Fibroblast of the aortic adventitia (primary cell): Measurements from ENCODE around the gene SLC34A2. TPM values are rescaled to one million over a fixed set of nuclear protein-coding genes. Genes with fewer than 3 reads are reported as not detected.

Source experiments
- DNase-seq: peaks from one replicate; pipeline ENCODE4 v3.0.0-alpha.2; 2010; ENCODE audit warnings: low read depth
- H3K4me3 ChIP-seq: 2 replicates; pipeline ENCODE4 v1.5.1; 2011; ENCODE audit warnings: low read depth, mild to moderate bottlenecking, control low read depth, low read length, moderate library complexity
- CTCF ChIP-seq: IDR thresholded peaks from 2 replicates; pipeline ENCODE4 v1.5.1; 2011; ENCODE audit warnings: mild to moderate bottlenecking, low read length, control low read depth, inconsistent platforms; ENCODE audit not compliant: insufficient read depth
- total RNA-seq: library from RNA; depleted of rRNA; stranded (reverse); fragments of >200 nt; gene quantifications from 2 replicates; pipeline ENCODE4 v1.2.3, GENCODE V29; 2012; ENCODE audit warnings: low replicate concordance

Gene SLC34A2
- total RNA-seq, 1 donor, result not detected

GRCh38 chr4:25710637-25711036 lies 55.0 kb downstream of the SLC34A2 start:
- no peak overlapping the region for H3K4me3 ChIP-seq
- DNase-seq, result no peak
- TF ChIP-seq CTCF, result no peak

GRCh38 chr4:25712611-25713010 lies 57.0 kb downstream of the SLC34A2 start:
- DNase-seq, result no peak
- no peak for TF ChIP-seq CTCF
- no peak overlapping the region for H3K4me3 ChIP-seq

GRCh38 chr4:25713812-25714211 lies 58.2 kb downstream of the SLC34A2 start:
- no peak for TF ChIP-seq CTCF
- DNase-seq, result no peak

GRCh38 chr4:25722964-25723363 lies 67.3 kb downstream of the SLC34A2 start:
- H3K4me3 ChIP-seq, result no peak overlapping the region
- DNase-seq, result no peak
- no peak for TF ChIP-seq CTCF

More at GRCh38 chr4:25713812-25714211, 58.2 kb downstream of the SLC34A2 start:
- no peak overlapping the region for H3K4me3 ChIP-seq

GRCh38 chr4:25723409-25723808 lies 67.8 kb downstream of the SLC34A2 start:
- TF ChIP-seq CTCF, result no peak
- no peak for DNase-seq
- H3K4me3 ChIP-seq, result no peak overlapping the region

- H3K4me3 ChIP-seq, result no peak overlapping the region
- TF ChIP-seq CTCF, result no peak
Measured at GRCh38 chr4:25725870-25726269, 70.2 kb downstream of the SLC34A2 start.

More at GRCh38 chr4:25725870-25726269, 70.2 kb downstream of the SLC34A2 start:
- no peak for DNase-seq
